Measurements from ENCODE around the gene POLR2I. TPM values are rescaled to one million over a fixed set of nuclear protein-coding genes. Genes with fewer than 3 reads are reported as not detected.
"Not testable (repeated sequence)": the region's sequence is repeated elsewhere in the genome, so short reads cannot be mapped to it uniquely, and the experiment has no call there.

POLR2I gene
- total RNA-seq, 1 experiment from 2014 or later, result 68.9 TPM

DNA sequence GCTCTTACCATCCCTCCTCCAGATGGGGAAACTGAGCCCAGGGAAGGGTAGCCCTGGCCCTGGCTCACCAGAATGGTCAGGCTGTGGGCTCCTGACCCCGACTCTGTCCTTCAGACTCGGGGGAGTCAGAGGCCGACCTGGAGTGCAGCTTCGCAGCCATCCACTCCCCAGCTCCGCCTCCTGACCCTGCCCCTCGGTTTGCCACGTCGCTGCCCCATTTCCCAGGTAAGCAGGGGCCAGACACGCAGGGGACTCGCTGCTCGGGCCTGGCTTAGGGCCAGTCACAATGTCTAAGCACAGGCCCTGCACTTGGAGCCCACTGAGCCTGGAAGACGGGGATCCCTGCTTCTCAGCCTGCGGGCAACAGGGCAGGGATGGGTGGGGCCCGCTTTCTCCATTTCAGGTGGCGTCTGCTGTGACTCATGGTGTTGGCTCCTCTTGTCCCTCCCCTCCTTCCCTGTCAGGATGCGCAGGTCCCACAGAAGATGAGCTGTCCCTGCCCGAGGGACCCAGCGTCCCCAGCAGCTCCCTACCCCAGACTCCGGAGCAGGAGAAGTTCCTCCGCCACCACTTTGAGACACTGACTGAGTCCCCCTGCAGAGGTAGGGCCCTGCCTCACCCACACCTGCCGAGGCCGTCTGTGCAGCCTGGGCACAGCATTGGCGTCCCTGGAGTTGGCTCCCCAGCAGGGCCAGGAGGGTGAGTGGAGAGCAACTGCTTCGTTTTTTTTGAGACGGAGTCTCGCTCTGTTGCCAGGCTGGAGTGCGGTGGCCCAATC is 12.9 kb downstream of the POLR2I start:
- DNase-seq (ENCODE audit: low read depth), result no peak

DNA sequence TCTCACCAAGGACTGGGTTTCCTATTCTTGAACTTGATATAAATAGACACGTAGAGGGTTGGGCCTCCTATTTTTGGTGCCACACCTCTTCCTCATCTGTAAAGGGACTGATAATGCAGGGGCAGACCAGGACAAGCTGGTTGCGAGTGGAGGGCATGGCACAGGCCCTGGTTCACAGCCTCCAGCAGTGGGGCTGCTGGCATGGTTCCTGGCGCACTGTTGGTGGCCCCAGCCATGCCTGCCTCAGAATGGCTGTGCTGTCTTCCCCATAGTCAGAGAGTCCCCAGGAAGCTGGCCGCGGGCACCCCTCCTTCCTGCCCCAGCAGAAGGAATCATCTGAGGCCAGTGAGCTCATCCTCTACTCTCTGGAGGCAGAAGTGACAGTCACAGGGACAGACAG is 14.2 kb downstream of the POLR2I start:
- no peak for DNase-seq (ENCODE audit: low read depth)

DNA sequence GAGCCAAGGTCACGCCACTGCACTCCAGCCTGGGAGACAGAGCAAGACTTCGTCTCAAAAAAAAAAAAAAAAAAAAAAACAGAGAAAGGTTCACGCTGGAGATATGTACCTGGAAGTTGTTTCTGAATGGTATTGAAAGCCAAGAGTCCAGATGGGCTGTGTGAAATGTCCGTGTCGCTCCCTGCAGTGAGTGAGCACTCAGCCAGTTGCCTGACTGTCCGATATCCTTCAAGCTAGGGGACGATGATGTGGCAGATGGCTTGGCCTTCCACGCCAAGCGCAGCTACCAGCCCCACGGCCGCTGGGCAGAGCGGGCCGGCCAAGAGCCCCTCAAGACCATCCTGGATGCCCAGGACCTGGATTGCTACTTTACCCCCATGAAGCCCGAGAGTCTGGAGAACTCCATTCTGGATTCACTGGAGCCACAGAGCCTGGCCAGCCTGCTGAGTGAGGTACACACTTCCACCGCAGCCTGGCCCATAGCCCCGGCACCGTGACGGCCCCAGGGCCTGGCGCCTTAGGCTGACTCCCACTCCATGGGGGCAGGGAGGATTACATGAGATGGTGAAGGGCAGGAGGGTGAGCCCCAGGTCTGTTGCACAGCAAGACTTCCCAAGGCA is 15.4 kb downstream of the POLR2I start:
- DNase-seq (ENCODE audit: low read depth), result no peak

DNA sequence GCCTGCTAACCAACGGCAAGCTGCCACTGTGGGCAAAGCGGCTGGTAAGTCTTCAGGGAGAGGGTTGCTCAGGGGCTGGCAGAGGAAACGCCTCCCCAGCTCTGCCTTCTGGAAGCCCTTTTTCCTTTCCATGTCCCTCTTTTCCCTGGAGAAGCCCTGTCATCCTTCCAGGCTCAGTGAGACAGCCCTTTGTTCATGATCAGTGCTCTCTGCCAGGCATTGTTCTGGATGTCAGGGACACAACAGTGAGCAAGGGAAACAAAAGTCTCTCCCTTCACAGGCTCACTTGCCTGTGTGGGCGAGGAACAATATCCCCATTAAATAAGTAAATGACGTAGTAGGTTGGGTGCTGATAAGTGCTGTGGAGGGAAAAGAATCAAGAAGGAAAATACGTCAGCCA is 17.6 kb downstream of the POLR2I start:
- DNase-seq (ENCODE audit: low read depth), result no peak

DNA sequence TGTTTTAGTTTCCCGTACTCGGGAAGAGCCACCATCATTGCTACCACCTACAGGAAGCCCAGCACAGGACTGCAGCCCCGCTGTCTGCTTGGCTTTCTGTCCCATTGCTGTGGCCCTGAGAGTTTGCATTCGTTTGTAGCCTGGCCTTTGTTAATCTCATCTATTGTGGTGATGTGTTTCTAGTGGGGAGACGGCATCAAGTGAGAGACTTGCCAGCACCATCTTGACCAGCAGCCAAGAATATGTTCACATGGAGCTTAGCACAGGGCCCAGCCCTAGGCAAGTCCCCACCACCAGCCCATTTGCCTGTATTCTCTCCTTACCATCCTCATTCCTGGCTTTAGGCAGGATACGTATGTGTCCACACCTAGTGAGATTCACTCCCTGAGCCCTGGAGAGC is 21.0 kb downstream of the POLR2I start:
- DNase-seq (ENCODE audit: low read depth), result no peak

DNA sequence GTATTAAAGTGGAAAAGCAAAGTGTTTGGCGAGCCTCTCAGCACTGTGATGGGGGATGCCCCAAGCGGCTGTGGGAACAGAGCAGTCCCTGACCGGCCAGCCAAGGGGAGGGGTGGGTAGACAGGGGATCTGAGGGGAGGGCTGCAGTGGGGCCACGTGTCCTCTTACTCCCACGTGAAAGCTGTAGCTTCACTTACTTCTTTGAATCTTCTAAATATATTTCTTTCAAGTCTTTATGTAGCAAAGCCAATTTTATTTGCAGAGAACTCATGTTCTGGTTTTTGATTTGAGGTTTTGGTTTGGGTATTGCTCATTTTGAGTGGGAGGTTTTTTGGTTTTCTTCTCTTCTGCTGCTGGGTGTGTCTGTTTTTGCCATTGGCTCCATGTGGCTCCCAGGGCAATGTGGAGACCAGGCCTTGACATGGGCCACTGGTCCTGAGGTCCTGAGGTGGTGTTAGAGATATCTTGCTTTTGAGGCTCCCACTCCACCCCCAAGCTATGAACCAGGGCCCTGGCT is 21.5 kb downstream of the POLR2I start:
- no peak for DNase-seq (ENCODE audit: low read depth)

DNA sequence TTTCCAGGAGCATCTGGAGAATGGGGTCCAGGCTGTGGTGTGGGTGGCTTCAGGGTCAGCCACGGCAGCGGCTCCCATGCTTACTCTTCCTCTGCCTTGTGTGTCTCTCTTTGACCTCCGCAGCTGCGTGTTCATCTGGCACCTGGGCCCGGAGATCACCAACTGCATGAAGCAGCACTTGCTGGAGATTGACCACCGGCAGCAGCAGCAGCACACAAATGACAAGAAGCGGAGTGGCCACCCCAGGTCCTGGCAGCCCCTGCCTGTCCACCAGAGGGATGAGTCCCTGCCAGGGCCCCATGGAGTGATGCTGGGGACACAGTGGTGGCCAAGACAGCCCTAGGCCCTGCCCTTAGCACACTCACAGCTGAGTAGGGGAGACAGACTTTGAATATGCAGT is 22.1 kb downstream of the POLR2I start:
- no peak for DNase-seq (ENCODE audit: low read depth)

DNA sequence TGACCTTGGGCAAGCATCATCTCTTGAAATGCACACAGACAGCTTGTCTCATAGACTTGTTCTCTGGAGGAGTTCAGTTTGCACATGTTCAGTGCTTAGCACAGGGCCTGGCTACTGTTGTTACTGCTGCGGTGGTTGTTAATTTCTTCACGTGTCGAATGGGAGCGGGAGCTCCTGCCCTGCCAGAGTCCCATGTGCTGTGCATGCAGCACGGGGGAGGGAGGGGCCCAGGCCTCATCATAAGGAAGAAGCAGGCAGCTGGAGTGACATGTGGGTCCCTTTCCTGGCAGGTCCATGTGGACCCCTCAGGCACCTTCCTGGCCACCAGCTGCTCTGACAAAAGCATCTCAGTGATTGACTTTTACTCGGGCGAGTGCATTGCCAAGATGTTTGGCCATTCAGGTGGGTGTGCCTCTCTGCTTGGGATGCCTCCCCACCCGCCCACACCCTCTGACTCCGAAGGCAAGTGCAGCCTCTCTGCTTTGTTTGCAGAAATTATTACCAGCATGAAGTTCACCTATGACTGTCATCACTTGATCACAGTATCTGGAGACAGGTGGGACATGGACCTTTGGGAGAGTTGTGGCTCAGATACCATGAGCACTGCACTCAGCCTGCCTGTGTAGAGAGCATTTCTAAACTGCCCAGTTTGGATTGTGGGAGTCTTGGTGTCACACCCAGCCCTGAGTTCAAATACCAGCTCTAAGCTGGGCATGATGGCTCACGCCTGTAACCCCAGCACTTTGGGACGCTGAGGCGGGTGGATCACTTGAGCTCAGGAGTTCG is 23.6 kb downstream of the POLR2I start:
- no peak for DNase-seq (ENCODE audit: low read depth)

DNA sequence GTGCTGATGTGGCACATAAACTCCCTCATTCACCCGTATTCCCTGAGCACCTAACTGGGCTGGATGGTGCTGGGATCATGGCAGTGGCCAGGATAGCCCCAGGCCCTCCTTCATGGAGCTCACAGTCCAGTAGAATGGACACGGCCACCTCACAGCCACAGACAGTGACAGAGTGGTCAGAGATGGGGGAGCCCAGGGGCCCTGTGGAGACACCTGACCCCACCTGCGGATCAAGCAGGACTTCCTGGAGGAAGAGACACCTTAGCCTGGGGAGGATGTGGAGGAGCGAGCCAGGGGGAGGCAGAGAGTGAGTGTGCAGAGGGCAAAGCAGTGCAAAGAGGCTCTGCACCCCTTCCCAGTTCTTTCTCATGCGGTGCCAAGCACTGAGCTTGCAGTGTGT is 24.8 kb downstream of the POLR2I start:
- DNase-seq (ENCODE audit: low read depth), result no peak

DNA sequence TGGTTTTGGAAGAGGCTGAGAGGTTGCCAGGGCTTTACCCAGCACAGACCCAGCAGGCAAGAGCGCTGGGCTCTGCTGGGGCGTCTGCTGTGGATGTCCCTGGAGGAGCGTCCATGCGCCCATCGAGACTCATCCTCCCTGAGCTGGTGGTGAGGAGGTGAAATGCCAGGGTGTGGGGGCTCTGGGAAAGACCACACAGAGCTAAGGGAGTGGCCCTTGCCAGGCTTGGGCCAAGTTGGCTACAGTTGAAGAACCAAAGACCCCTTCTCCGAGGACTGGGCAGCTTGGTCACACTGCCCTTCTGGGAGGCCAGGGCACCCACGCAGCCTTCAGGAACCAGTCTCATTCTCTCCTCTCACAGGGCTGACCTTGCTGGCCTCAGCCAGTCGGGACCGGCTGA is 28.3 kb downstream of the POLR2I start:
- DNase-seq (ENCODE audit: low read depth), result no peak

DNA sequence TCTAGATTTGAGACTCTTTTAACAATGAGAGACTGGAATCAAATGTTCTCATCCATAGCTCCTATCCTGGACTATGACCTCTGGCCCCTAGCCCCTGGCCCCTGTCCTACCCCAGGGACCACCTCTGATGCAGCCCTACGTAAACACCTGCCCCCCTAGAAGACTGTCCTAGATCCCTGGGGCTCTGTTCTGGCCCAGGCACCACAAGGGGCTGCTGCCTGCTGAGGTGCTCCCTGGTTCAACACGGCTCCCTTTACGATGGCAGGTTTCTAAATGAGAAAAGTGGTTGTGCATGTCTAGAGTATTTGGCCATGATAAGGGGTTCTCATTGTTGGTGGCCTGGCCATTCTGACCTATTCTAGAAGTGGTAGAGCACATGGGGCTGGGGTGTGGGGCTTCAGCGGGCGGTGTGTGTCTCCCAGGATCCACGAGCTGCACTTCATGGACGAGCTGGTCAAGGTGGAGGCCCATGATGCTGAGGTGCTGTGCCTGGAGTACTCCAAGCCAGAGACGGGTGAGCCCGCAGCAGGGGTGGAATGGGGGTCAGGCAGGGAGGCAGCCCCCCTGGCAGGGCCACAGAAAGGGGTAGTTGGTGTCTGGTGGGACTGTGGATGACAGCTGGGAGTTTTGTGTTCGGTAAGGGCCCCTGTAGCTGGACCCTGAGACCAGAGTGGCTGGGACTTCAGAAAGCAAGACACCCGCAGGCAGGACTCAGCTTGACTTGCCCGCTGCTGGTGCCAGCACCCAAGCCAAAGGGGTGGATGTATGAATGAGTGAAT is 30.3 kb downstream of the POLR2I start:
- DNase-seq (ENCODE audit: low read depth), result no peak

DNA sequence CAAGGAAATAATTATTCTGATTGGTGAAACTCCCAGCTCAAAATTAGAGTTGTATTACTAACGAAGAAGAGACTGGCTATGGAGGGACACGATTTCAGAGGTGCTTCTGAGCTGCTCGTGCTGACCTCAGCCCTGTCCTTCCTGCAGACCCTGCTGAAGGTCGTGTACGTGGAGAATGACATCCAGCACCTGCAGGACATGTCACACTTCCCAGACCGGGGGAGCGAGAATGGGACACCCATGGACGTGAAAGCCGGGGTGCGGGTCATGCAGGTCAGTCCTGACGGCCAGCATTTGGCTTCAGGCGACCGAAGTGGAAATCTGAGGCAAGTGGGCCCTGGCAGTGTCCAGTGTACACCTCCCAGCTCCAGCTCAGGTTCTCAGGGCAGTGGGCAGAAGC is 31.8 kb downstream of the POLR2I start:
- no peak for DNase-seq (ENCODE audit: low read depth)

DNA sequence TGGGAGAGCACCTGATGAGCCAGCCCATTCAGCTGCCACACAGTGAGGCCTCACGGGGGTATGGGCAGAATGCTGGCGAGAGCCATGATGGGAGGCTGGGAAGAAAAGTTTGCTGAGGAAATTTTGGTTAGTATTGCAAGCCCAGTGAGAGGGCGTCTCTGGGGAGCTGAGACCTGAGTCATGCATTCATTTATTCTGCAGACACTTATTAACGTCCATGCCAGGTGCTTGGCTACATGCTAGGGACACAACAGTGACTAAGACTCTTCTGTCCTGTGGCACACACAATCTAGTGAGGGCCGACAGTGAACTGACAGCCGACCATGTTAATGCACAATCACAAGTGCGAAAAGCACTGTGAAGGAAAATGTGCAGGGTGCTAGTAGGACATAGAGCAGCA is 32.8 kb downstream of the POLR2I start:
- DNase-seq (ENCODE audit: low read depth), result no peak

DNA sequence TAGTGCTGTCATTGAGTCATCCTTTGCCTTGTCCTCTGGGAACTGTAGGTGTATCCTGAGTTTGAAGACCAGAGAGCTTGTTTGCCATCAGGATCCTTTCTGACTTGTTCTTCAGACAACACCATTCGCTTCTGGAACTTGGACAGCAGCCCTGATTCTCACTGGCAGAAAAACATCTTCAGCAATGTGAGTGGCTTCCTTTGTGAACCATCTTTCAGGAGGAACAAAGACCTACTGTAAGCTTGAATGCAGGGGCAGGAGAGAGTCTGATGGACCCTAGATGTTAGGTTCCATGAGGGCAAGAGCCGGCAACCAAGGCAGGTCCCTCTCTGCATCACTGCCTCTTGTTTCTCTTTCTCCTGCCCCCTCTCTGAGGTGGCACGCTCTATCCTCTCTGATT is 33.3 kb downstream of the POLR2I start:
- no peak for DNase-seq (ENCODE audit: low read depth)

DNA sequence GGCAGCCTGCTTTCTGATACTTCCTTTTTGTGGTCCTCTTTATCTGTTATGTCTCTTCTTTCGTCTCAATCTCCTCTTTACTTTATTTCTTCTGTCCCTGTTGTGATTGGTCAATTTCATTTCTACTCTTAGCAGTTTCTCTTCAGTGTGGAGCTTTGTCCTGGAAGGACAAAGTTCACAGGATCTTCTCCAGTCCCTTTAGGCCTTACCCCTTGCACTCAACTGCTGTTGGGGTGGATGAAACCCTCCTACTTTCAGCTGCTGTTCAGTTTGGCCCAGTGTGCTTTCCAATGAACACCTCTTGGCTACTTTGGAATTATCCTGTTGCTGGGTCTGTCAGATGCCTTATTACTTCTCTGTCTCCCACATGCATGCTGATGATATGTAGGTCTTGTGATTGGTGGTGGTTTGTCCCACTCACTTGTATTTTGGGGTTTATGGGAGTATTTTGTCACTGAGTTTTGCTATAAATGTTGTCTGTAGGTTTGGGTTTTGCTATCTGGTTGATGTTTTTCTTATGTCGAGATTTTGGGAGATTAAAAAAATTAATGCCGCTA is 35.2 kb downstream of the POLR2I start:
- DNase-seq (ENCODE audit: low read depth), result no peak

DNA sequence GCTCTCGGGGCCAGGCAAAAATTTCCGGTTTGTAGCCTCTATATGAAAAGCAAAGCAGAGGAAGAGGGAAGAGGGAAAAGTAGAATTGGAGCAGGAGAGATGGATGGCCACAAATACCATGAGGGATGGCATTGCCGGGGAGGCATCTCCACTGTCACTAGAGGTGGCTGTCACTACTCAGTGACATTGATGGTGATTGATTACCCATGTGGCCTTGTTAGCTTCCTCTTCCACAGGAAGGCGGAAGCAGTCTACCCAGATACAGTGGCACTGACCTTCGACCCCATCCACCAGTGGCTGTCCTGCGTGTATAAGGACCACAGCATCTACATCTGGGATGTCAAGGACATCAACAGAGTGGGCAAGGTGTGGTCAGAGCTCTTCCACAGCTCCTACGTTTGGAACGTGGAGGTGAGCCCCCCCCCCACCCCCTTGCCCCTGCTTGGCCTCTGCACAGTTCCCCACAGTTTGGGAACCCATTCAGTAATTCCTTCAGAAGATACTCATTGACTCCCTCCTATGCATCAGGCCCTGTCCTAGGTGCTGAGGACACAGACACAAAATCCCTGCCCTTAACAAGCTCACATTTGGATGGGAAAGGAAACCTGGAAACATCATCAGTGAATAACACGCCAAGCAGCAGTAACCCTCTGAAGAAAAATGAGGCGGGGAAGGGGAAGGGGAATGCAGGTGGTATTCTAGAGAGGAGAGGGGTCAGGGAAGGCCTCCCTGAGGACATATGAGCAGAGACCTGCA is 41.4 kb downstream of the POLR2I start:
- DNase-seq (ENCODE audit: low read depth), result no peak

DNA sequence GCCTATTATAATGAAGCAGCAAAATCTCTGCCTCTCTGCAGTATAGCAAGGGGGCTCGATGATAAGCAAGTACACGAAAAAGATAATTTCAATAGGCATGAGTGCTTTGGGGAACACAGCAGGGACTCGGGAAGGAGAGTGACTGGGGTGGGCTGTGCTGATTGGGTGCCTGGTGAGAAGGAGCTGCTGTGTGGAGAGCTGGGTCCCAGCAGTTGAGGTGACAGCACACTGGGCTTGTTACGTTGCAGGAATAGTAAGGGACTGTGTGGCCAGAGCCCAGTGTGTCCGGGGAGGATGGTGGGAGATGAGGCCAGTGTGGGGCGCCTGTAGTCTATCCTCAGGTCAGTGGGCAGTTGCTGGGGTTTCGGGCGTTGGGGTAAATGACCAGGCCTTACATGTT is 42.6 kb downstream of the POLR2I start:
- DNase-seq (ENCODE audit: low read depth), result no peak

DNA sequence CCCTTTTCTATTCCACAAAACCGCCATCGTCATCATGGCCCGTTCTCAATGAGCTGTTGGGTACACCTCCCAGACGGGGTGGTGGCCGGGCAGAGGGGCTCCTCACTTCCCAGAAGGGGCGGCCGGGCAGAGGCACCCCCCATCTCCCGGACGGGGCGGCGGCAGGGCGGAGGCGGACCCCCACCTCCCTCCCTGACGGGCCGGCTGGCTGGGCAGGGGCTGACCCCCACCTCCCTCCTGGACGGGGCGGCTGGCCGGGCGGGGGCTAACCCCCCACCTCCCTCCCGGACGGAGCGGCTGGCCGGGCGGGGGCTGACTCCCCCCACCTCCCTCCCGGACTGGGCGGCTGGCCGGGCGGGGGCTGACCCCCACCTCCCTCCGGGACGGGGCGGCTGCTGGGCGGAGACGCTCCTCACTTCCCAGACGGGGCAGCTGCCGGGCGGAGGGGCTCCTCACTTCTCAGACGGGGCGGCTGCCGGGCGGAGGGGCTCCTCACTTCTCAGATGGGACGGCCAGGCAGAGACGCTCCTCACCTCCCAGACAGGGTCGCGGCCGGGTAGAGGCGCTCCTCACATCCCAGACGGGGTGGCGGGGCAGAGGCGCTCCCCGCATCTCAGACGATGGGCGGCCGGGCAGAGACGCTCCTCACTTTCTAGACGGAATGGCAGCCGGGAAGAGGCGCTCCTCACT is 45.7 kb downstream of the POLR2I start:
- DNase-seq (ENCODE audit: low read depth), result not testable (repeated sequence)

DNA sequence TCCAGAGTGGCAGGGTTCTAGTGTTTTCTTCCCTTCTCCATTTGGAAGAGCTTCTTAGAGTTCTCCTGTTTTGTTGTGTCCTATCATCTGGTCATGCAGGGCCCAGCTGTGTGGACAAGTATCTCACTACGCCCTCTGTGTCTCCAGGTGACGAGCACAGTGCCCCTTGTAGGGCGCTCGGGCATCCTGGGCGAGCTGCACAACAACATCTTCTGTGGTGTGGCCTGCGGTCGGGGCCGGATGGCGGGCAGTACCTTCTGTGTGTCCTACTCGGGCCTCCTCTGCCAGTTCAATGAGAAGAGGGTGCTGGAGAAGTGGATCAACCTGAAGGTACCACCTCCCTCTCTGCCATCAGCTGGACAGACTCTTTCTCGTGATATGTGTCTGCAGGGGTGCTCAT is 47.0 kb downstream of the POLR2I start:
- no peak for DNase-seq (ENCODE audit: low read depth)

DNA sequence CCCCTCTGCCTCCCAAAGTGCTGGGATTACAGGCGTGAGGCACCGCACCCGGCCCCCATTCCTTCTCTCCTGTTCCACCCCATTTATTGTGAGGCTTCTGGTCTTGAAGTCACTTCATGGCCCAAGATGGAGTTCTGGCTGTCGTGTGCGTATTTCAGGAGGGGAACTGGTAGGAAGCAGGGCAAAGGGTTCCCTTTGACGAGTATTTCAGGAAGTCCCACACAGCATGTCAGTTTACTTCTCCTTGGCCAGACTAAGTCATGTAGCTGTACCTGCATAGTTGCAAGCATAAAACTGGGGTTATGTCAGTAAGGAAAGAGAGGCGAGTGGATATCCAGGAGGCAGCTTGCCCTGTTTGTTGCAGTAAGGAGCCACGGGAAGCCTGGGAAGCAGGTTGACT is 49.8 kb downstream of the POLR2I start:
- no peak for DNase-seq (ENCODE audit: low read depth)

Measured in Daoy (cell line).